Thyroid gland (tissue), 4 donors: ENCODE data around the gene FLT3. TPM values are rescaled to one million over a fixed set of nuclear protein-coding genes. Genes with fewer than 3 reads are reported as not detected.

Experiments used
- DNase-seq, 2 donors: peaks; one replicate each; pipeline ENCODE4 v3.0.0-alpha.2; 2019
- H3K27ac ChIP-seq, 3 donors: fragments of 200-600 bp; sonication (generic); 1 replicate in 2 of 3; 2 replicates in 1 of 3; pipeline ENCODE4 v1.5.1; 2016 to 2019; ENCODE audit warnings: mild to moderate bottlenecking in 1 of 3, moderate library complexity in 1 of 3
- H3K27me3 ChIP-seq: fragments of 200-600 bp; sonication (generic); one replicate; pipeline ENCODE4 v1.5.1; 2019
- H3K36me3 ChIP-seq, 2 donors: fragments of 200-600 bp; sonication (generic); one replicate each; pipeline ENCODE4 v1.5.1; 2016 to 2019
- H3K4me1 ChIP-seq, 2 donors: fragments of 200-600 bp; sonication (generic); one replicate each; pipeline ENCODE4 v1.5.1; 2017 to 2019
- H3K4me3 ChIP-seq, 3 donors: fragments of 200-600 bp; sonication (generic); replicated peaks in 1 of 3; 1 replicate in 2 of 3; 2 replicates in 1 of 3; pipeline ENCODE4 v1.5.1; 2016; ENCODE audit warnings: mild to moderate bottlenecking in 1 of 3
- H3K9me3 ChIP-seq: fragments of 200-600 bp; sonication (generic); one replicate; pipeline ENCODE4 v1.5.1; 2017
- CTCF ChIP-seq, 6 experiments: fragments of 200-600 bp in 3 of 6; fragments of 450-650 bp in 3 of 6; sonication (generic) in 3 of 6; IDR thresholded peaks; one replicate each; pipeline ENCODE4 v1.5.1; 2016 to 2019; ENCODE audit warnings: antibody characterized with exemption in 6 of 6, mild to moderate bottlenecking in 2 of 6, inconsistent platforms in 1 of 6, moderate library complexity in 1 of 6
- POLR2A ChIP-seq, 2 donors: fragments of 450-650 bp; IDR thresholded peaks; one replicate each; pipeline ENCODE4 v1.6.1; 2017; ENCODE audit warnings: antibody characterized with exemption in 2 of 2, mild to moderate bottlenecking in 2 of 2, moderate library complexity in 1 of 2
- WGBS, 2 donors: methylation state at CpG; one replicate each; pipeline ENCODE4 v1.1.5; 2017; 5-methylcytosine and 5-hydroxymethylcytosine counted together
- intact Hi-C: fragments of 100-400 bp; cut with DNase I; formaldehyde crosslinking; loops from one replicate; pipeline ENCODE4 v1.15.1; 2023
- total RNA-seq, 4 donors: library from RNA; depleted of rRNA; stranded (reverse); fragments of >200 nt; gene quantifications; one replicate each; pipeline ENCODE4 v1.2.3, GENCODE V29; 2016

FLT3 gene
- total RNA-seq, 4 donors from 2014 or later, result 0.11 to 1.2 (median 0.68) TPM

- Histone ChIP-seq H3K27ac (no peak overlapping the region), H3K4me3 (no peak overlapping the region), H3K27me3 (no peaks in the 10 kb centered on the region), H3K9me3 (no peaks in the 10 kb centered on the region), H3K4me1 (no peaks in the 10 kb centered on the region), H3K36me3 (no peaks in the 10 kb centered on the region)
- intact Hi-C loops, result no loop called here
- 49 to 64% methylated on average over 5 of the region's 5 CpGs for WGBS, 2 donors
- TF ChIP-seq POLR2A (IDR thresholded peaks at IDR 0.05), result no peak
- TF ChIP-seq CTCF (IDR thresholded peaks at IDR 0.05), result no peak
- no peak for DNase-seq
Observed at GRCh38 chr13:28000567-28000966, 99.8 kb downstream of the FLT3 start.

GRCh38 chr13:27997904-27998522 is 102.4 kb downstream of the FLT3 start:
- Histone ChIP-seq H3K9me3 (no peaks in the 10 kb centered on the region), H3K27ac (no peak overlapping the region), H3K4me1 (no peaks in the 10 kb centered on the region), H3K4me3 (no peak overlapping the region), H3K27me3 (no peaks in the 10 kb centered on the region), H3K36me3 (no peaks in the 10 kb centered on the region)
- TF ChIP-seq CTCF (IDR thresholded peaks at IDR 0.05), result peak in 2 of 6 experiments; percentile 16 to 26
- no peak for TF ChIP-seq POLR2A (IDR thresholded peaks at IDR 0.05)
- peak; percentile 31 to 45 for DNase-seq
- WGBS, 2 donors, result 53 to 57% methylated on average over 7 of the region's 7 CpGs
- intact Hi-C loops, result no loop called here

GRCh38 chr13:27991881-27992280 is 108.5 kb downstream of the FLT3 start:
- 73 to 77% methylated on average over 6 of the region's 6 CpGs for WGBS, 2 donors
- H3K36me3 ChIP-seq, result no peaks in the 10 kb centered on the region
- H3K27ac ChIP-seq, result no peak overlapping the region
- intact Hi-C loops, result no loop called here
- H3K27me3 ChIP-seq, result no peaks in the 10 kb centered on the region
- DNase-seq, result no peak
- H3K9me3 ChIP-seq, result peaks cover 4% of the 10 kb centered on the region
- no peak overlapping the region for H3K4me3 ChIP-seq
- no peaks in the 10 kb centered on the region for H3K4me1 ChIP-seq
- TF ChIP-seq CTCF (IDR thresholded peaks at IDR 0.05), result no peak

GRCh38 chr13:27988520-27988919 is 111.9 kb downstream of the FLT3 start, which contains the start of gene URAD:
Gene URAD, minus strand, starts transcription at chr13:27988693. Its CDS starts 56 bp downstream, at chr13:27988637.
- Histone ChIP-seq H3K4me3 (no peak within 1 kb of the TSS), H3K9me3 (peaks cover 4% of the 10 kb centered on the region), H3K27me3 (peaks cover 2% of the 10 kb centered on the region), H3K4me1 (no peaks in the 10 kb centered on the region), H3K27ac (no peak within 1 kb of the TSS), H3K36me3 (no peaks in the 10 kb centered on the region)
- DNase-seq, result peak; percentile 7 to 9
- intact Hi-C loops, result loop anchor here (10.0 kb wide), 1 partner anchor 1004 kb away; no protein-coding TSS in a partner anchor
- no peak for TF ChIP-seq CTCF (IDR thresholded peaks at IDR 0.05)
- no peak for TF ChIP-seq POLR2A (IDR thresholded peaks at IDR 0.05)
- 48 to 59% methylated on average over 11 of the region's 11 CpGs for WGBS, 2 donors

GRCh38 chr13:27985600-27985999 is 114.8 kb downstream of the FLT3 start:
- Histone ChIP-seq H3K27me3 (peaks cover 13% of the 10 kb centered on the region), H3K9me3 (peaks cover 4% of the 10 kb centered on the region), H3K4me1 (peaks cover 0 to 1% of the 10 kb centered on the region in 2 donors), H3K36me3 (no peaks in the 10 kb centered on the region), H3K4me3 (no peak overlapping the region), H3K27ac (no peak overlapping the region)
- intact Hi-C loops, result loop anchor here (10.0 kb wide), 1 partner anchor 1001 kb away; no protein-coding TSS in a partner anchor
- no peak for DNase-seq
- WGBS, 2 donors, result 84 to 90% methylated on average over 1 of the region's 1 CpG
- TF ChIP-seq CTCF (IDR thresholded peaks at IDR 0.05) (no peak), POLR2A (IDR thresholded peaks at IDR 0.05) (no peak)
